ENCODE data around the gene LRRC37A3.
"Not testable (repeated sequence)": the region's sequence is repeated elsewhere in the genome, so short reads cannot be mapped to it uniquely, and the experiment has no call there.

LRRC37A3 gene

GRCh38 chr17:64830631-64831040 lies 88.6 kb downstream of the LRRC37A3 start:
- H3K27me3 ChIP-seq (ENCODE audit: insufficient read depth, low read length, poor library complexity, severe bottlenecking); H2AFZ ChIP-seq (ENCODE audit: low read length); H4K20me1 ChIP-seq (ENCODE audit: insufficient read depth, low read length, poor library complexity, severe bottlenecking); H3K9me2 ChIP-seq (replicated peaks; ENCODE audit: low read depth, low read length); H3K36me3 ChIP-seq (ENCODE audit: insufficient read depth, low read length); H3K9ac ChIP-seq (ENCODE audit: low read depth, low read length, poor library complexity, severe bottlenecking); H3F3A ChIP-seq (ENCODE audit: low read depth); H3K9me3 ChIP-seq (ENCODE audit: insufficient read depth, low read depth, low read length): not testable (repeated sequence)
- peak overlapping the region; percentile 37 for H3K4me2 ChIP-seq (ENCODE audit: low read depth, low read length, poor library complexity, severe bottlenecking)
- peak overlapping the region; percentile 27 for H3K4me3 ChIP-seq (ENCODE audit: low read length, poor library complexity, severe bottlenecking)
- peaks cover 13% of the 10 kb centered on the region for H3K4me1 ChIP-seq (ENCODE audit: insufficient read depth, low read length, poor library complexity, severe bottlenecking)
- H3K79me2 ChIP-seq (ENCODE audit: insufficient read depth, low read length) = peaks cover 15% of the 10 kb centered on the region; the same call in 1 of the 2 replicates

- not testable (repeated sequence) for H3K9ac ChIP-seq (ENCODE audit: low read depth, low read length, poor library complexity, severe bottlenecking); H3K79me2 ChIP-seq (ENCODE audit: insufficient read depth, low read length); H4K20me1 ChIP-seq (ENCODE audit: insufficient read depth, low read length, poor library complexity, severe bottlenecking); H3K27me3 ChIP-seq (ENCODE audit: insufficient read depth, low read length, poor library complexity, severe bottlenecking); H2AFZ ChIP-seq (ENCODE audit: low read length); H3K9me3 ChIP-seq (ENCODE audit: insufficient read depth, low read depth, low read length); H3K36me3 ChIP-seq (ENCODE audit: insufficient read depth, low read length); H3K9me2 ChIP-seq (replicated peaks; ENCODE audit: low read depth, low read length); H3F3A ChIP-seq (ENCODE audit: low read depth)
- Histone ChIP-seq H3K4me2 (ENCODE audit: low read depth, low read length, poor library complexity, severe bottlenecking) (peak overlapping the region; percentile 37), H3K4me1 (ENCODE audit: insufficient read depth, low read length, poor library complexity, severe bottlenecking) (peaks cover 13% of the 10 kb centered on the region), H3K4me3 (ENCODE audit: low read length, poor library complexity, severe bottlenecking) (peak overlapping the region; percentile 27)
Measured at GRCh38 chr17:64829824-64830630, 89.3 kb downstream of the LRRC37A3 start.

- not testable (repeated sequence) for H3K79me2 ChIP-seq (ENCODE audit: insufficient read depth, low read length); H3K9me2 ChIP-seq (replicated peaks; ENCODE audit: low read depth, low read length); H3K9me3 ChIP-seq (ENCODE audit: insufficient read depth, low read depth, low read length); H3K4me3 ChIP-seq (ENCODE audit: low read length, poor library complexity, severe bottlenecking); H3K9ac ChIP-seq (ENCODE audit: low read depth, low read length, poor library complexity, severe bottlenecking); H4K20me1 ChIP-seq (ENCODE audit: insufficient read depth, low read length, poor library complexity, severe bottlenecking); H2AFZ ChIP-seq (ENCODE audit: low read length); H3F3A ChIP-seq (ENCODE audit: low read depth); H3K27me3 ChIP-seq (ENCODE audit: insufficient read depth, low read length, poor library complexity, severe bottlenecking); H3K36me3 ChIP-seq (ENCODE audit: insufficient read depth, low read length); H3K4me2 ChIP-seq (ENCODE audit: low read depth, low read length, poor library complexity, severe bottlenecking)
- H3K4me1 ChIP-seq (ENCODE audit: insufficient read depth, low read length, poor library complexity, severe bottlenecking) = peaks cover 12% of the 10 kb centered on the region
Measured at GRCh38 chr17:64829068-64829467, 90.2 kb downstream of the LRRC37A3 start.

GRCh38 chr17:64818904-64819303 lies 100.4 kb downstream of the LRRC37A3 start:
- peaks cover 19% of the 10 kb centered on the region; the same call in 1 of the 2 replicates for H3K36me3 ChIP-seq (ENCODE audit: insufficient read depth, low read length)
- H3K9me3 ChIP-seq (ENCODE audit: insufficient read depth, low read depth, low read length); H2AFZ ChIP-seq (ENCODE audit: low read length); H3K9me2 ChIP-seq (replicated peaks; ENCODE audit: low read depth, low read length); H3K4me2 ChIP-seq (ENCODE audit: low read depth, low read length, poor library complexity, severe bottlenecking); H3K9ac ChIP-seq (ENCODE audit: low read depth, low read length, poor library complexity, severe bottlenecking); H3K4me1 ChIP-seq (ENCODE audit: insufficient read depth, low read length, poor library complexity, severe bottlenecking); H3K27me3 ChIP-seq (ENCODE audit: insufficient read depth, low read length, poor library complexity, severe bottlenecking); H3K79me2 ChIP-seq (ENCODE audit: insufficient read depth, low read length); H3F3A ChIP-seq (ENCODE audit: low read depth); H3K4me3 ChIP-seq (ENCODE audit: low read length, poor library complexity, severe bottlenecking); H4K20me1 ChIP-seq (ENCODE audit: insufficient read depth, low read length, poor library complexity, severe bottlenecking): not testable (repeated sequence)

GRCh38 chr17:64815833-64816198 lies 103.5 kb downstream of the LRRC37A3 start:
- H3K4me1 ChIP-seq (ENCODE audit: insufficient read depth, low read length, poor library complexity, severe bottlenecking); H3K9me3 ChIP-seq (ENCODE audit: insufficient read depth, low read depth, low read length); H4K20me1 ChIP-seq (ENCODE audit: insufficient read depth, low read length, poor library complexity, severe bottlenecking); H3K9me2 ChIP-seq (replicated peaks; ENCODE audit: low read depth, low read length); H3K4me2 ChIP-seq (ENCODE audit: low read depth, low read length, poor library complexity, severe bottlenecking); H2AFZ ChIP-seq (ENCODE audit: low read length); H3K79me2 ChIP-seq (ENCODE audit: insufficient read depth, low read length); H3K36me3 ChIP-seq (ENCODE audit: insufficient read depth, low read length); H3F3A ChIP-seq (ENCODE audit: low read depth); H3K27me3 ChIP-seq (ENCODE audit: insufficient read depth, low read length, poor library complexity, severe bottlenecking); H3K4me3 ChIP-seq (ENCODE audit: low read length, poor library complexity, severe bottlenecking); H3K9ac ChIP-seq (ENCODE audit: low read depth, low read length, poor library complexity, severe bottlenecking): not testable (repeated sequence)

GRCh38 chr17:64814993-64815832 lies 104.1 kb downstream of the LRRC37A3 start:
- not testable (repeated sequence) for H3K4me1 ChIP-seq (ENCODE audit: insufficient read depth, low read length, poor library complexity, severe bottlenecking); H3K27me3 ChIP-seq (ENCODE audit: insufficient read depth, low read length, poor library complexity, severe bottlenecking); H3K79me2 ChIP-seq (ENCODE audit: insufficient read depth, low read length); H3K4me3 ChIP-seq (ENCODE audit: low read length, poor library complexity, severe bottlenecking); H3K9me3 ChIP-seq (ENCODE audit: insufficient read depth, low read depth, low read length); H3F3A ChIP-seq (ENCODE audit: low read depth); H2AFZ ChIP-seq (ENCODE audit: low read length); H3K4me2 ChIP-seq (ENCODE audit: low read depth, low read length, poor library complexity, severe bottlenecking); H3K9me2 ChIP-seq (replicated peaks; ENCODE audit: low read depth, low read length); H3K36me3 ChIP-seq (ENCODE audit: insufficient read depth, low read length); H4K20me1 ChIP-seq (ENCODE audit: insufficient read depth, low read length, poor library complexity, severe bottlenecking); H3K9ac ChIP-seq (ENCODE audit: low read depth, low read length, poor library complexity, severe bottlenecking)

- H3K4me1 ChIP-seq (ENCODE audit: insufficient read depth, low read length, poor library complexity, severe bottlenecking) = peaks cover 15% of the 10 kb centered on the region
- peak overlapping the region; percentile 60 for H3K9ac ChIP-seq (ENCODE audit: low read depth, low read length, poor library complexity, severe bottlenecking)
- not testable (repeated sequence) for H3K36me3 ChIP-seq (ENCODE audit: insufficient read depth, low read length); H3K79me2 ChIP-seq (ENCODE audit: insufficient read depth, low read length); H3K27me3 ChIP-seq (ENCODE audit: insufficient read depth, low read length, poor library complexity, severe bottlenecking); H3K9me2 ChIP-seq (replicated peaks; ENCODE audit: low read depth, low read length); H3F3A ChIP-seq (ENCODE audit: low read depth); H3K9me3 ChIP-seq (ENCODE audit: insufficient read depth, low read depth, low read length); H4K20me1 ChIP-seq (ENCODE audit: insufficient read depth, low read length, poor library complexity, severe bottlenecking)
- peak overlapping the region; percentile 11; the same call in 1 of the 2 replicates for H2AFZ ChIP-seq (ENCODE audit: low read length)
- H3K4me2 ChIP-seq (ENCODE audit: low read depth, low read length, poor library complexity, severe bottlenecking) = peak overlapping the region; percentile 57
- H3K4me3 ChIP-seq (ENCODE audit: low read length, poor library complexity, severe bottlenecking) = peak overlapping the region; percentile 23
Measured at GRCh38 chr17:64808178-64808977, 110.9 kb downstream of the LRRC37A3 start.
